Right lobe of liver (tissue), 4 donors: ENCODE data around the gene EFNA4.

Source experiments
- POLR2A ChIP-seq: fragments of 450-650 bp; IDR thresholded peaks from one replicate; pipeline ENCODE4 v1.6.1; 2017; ENCODE audit warnings: antibody characterized with exemption, mild to moderate bottlenecking
- TF ChIP-seq, protein P1 (sequence below), 4 donors: fragments of 200-600 bp in 3 of 4; fragments of 450-650 bp in 1 of 4; IDR thresholded peaks; one replicate each; pipeline versions ENCODE4 v1.5.1 to v1.8.0; 2016 to 2022; ENCODE audit warnings: antibody characterized with exemption in 4 of 4, mild to moderate bottlenecking in 2 of 4
- donor health status: DM: no; HTN: no; CAD: no.
- donor health status: DM: no; HTN: no; CAD: no.
- donor health status: DM: no; HTN: yes; CAD: no.

DNA sequence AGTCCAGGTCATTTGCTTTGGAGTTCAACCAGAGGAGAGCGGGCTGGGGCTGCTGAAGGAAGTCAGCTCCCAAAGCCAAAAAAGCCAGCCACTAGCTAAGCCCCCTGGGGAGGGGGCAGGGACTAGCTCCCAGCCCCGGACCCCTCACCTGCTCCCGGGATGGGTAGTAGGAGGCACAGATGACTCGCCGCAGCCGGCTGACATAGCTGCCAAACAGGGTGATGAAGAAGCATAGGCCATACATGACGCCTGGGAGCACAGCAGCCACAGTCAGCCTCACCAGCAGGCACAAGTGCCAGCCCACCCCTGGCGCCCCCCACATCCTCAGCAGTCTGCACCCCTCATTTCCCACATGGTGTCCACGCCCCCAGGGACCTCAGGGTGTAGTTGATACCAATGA, 37.4 kb upstream of the EFNA4 start:
- TF ChIP-seq, protein P1, sequence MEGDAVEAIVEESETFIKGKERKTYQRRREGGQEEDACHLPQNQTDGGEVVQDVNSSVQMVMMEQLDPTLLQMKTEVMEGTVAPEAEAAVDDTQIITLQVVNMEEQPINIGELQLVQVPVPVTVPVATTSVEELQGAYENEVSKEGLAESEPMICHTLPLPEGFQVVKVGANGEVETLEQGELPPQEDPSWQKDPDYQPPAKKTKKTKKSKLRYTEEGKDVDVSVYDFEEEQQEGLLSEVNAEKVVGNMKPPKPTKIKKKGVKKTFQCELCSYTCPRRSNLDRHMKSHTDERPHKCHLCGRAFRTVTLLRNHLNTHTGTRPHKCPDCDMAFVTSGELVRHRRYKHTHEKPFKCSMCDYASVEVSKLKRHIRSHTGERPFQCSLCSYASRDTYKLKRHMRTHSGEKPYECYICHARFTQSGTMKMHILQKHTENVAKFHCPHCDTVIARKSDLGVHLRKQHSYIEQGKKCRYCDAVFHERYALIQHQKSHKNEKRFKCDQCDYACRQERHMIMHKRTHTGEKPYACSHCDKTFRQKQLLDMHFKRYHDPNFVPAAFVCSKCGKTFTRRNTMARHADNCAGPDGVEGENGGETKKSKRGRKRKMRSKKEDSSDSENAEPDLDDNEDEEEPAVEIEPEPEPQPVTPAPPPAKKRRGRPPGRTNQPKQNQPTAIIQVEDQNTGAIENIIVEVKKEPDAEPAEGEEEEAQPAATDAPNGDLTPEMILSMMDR (IDR thresholded peaks at IDR 0.05): no peak
- TF ChIP-seq POLR2A: no peak
